Endothelial cell of umbilical vein (primary cell): Measurements from ENCODE around the gene RAB7A. TPM values are rescaled to one million over a fixed set of nuclear protein-coding genes. Genes with fewer than 3 reads are reported as not detected.

Source experiments
- BruUV-seq: library from RNA; stranded (reverse); fragments of 400-500 nt; replicated peaks from 2 replicates; lab custom pipeline; 2021; lab: Mats Ljungman, UMichigan
- CTCF ChIA-PET: fragments of 300-600, 350-600 bp; sonication (Branson Sonifier 250); formaldehyde crosslinking; loops from one replicate; lab custom pipeline; 2021; ENCODE audit warnings: antibody characterized with exemption, inconsistent platforms; lab: Charles Lee
- POLR2A ChIA-PET: fragments of 300-600, 350-600 bp; sonication (Branson Sonifier 250); formaldehyde crosslinking; loops from one replicate; lab custom pipeline; 2021; ENCODE audit warnings: antibody characterized with exemption, inconsistent platforms; lab: Charles Lee
- DNase-seq: peaks from one replicate; pipeline ENCODE4 v3.0.0-alpha.2; 2011; ENCODE audit warnings: low read depth, low spot score
- FAIRE-seq: peaks from 2 replicates; lab custom pipeline; 2011; peaks lifted over from hg19 to GRCh38; lab: Jason Lieb, UNC
- H2AFZ ChIP-seq: 2 replicates; pipeline ENCODE4 v1.6.0; 2012; ENCODE audit warnings: low read depth, low read length, control low read depth, inconsistent platforms
- H3K27ac ChIP-seq: 2 replicates; pipeline ENCODE4 v1.5.1; 2011; ENCODE audit warnings: low read depth, mild to moderate bottlenecking, control low read depth, low read length, moderate library complexity; ENCODE audit not compliant: insufficient read depth
- H3K27me3 ChIP-seq, 2 experiments: 2 replicates each; pipeline versions ENCODE4 v1.6.0 to v1.6.1; 2011; ENCODE audit warnings: low read length in 2 of 2, mixed read lengths in 1 of 2; ENCODE audit not compliant: control insufficient read depth in 2 of 2, insufficient read depth in 2 of 2
- H3K36me3 ChIP-seq, 2 experiments: 2 replicates in 1 of 2; 3 replicates in 1 of 2; pipeline ENCODE4 v1.5.1; 2011; ENCODE audit warnings: low read length in 2 of 2, mild to moderate bottlenecking in 1 of 2, moderate library complexity in 1 of 2; ENCODE audit not compliant: control insufficient read depth in 2 of 2, insufficient read depth in 2 of 2; ENCODE audit errors: extremely low read depth in 1 of 2
- H3K4me1 ChIP-seq: 3 replicates; pipeline ENCODE4 v1.5.1; 2011; ENCODE audit warnings: mild to moderate bottlenecking, low read length; ENCODE audit not compliant: control insufficient read depth, insufficient read depth; ENCODE audit errors: extremely low read depth
- H3K4me2 ChIP-seq: 2 replicates; pipeline ENCODE4 v1.6.1; 2011; ENCODE audit warnings: low read length, control low read depth, mixed read lengths; ENCODE audit not compliant: insufficient read depth
- H3K4me3 ChIP-seq, 3 experiments: fragments of 200-600 bp in 1 of 3; sonication (generic), shearing (Covaris generic) in 1 of 3; replicated peaks in 1 of 3; 2 replicates each; pipeline ENCODE4 v1.5.1; 2011 to 2016; ENCODE audit warnings: control low read depth in 3 of 3, low read length in 3 of 3, mild to moderate bottlenecking in 2 of 3, inconsistent platforms in 1 of 3, low read depth in 1 of 3, moderate library complexity in 1 of 3; ENCODE audit not compliant: insufficient read depth in 1 of 3
- H3K79me2 ChIP-seq: 2 replicates; pipeline ENCODE4 v1.6.0; 2012; ENCODE audit warnings: low read length, inconsistent platforms; ENCODE audit not compliant: control insufficient read depth, insufficient read depth
- H3K9ac ChIP-seq: replicated peaks from 2 replicates; pipeline ENCODE3; 2011; ENCODE audit warnings: low read length, control low read depth; ENCODE audit not compliant: insufficient read depth; ENCODE audit errors: extremely low read depth
- H3K9me1 ChIP-seq: replicated peaks from 3 replicates; pipeline ENCODE4 v1.6.0; 2011; ENCODE audit warnings: mild to moderate bottlenecking, low read length; ENCODE audit not compliant: control insufficient read depth, insufficient read depth; ENCODE audit errors: extremely low read depth
- H3K9me3 ChIP-seq: replicated peaks from 2 replicates; pipeline ENCODE4 v1.5.1; 2012; ENCODE audit warnings: low read length, inconsistent platforms; ENCODE audit not compliant: control insufficient read depth, insufficient read depth
- H4K20me1 ChIP-seq: replicated peaks from 2 replicates; pipeline ENCODE3; 2011; ENCODE audit warnings: mild to moderate bottlenecking, low read length; ENCODE audit not compliant: control insufficient read depth, insufficient read depth; ENCODE audit errors: extremely low read depth
- EZH2 ChIP-seq: IDR thresholded peaks from 2 replicates; pipeline ENCODE4 v1.6.1; 2012; ENCODE audit warnings: borderline replicate concordance, low read depth, mild to moderate bottlenecking, moderate library complexity, low read length, inconsistent platforms; ENCODE audit not compliant: severe bottlenecking
- FOS ChIP-seq: IDR thresholded peaks from 2 replicates; pipeline ENCODE4 v1.6.1; 2011; ENCODE audit warnings: mild to moderate bottlenecking, low read length, moderate library complexity, borderline replicate concordance; ENCODE audit not compliant: insufficient read depth
- GATA2 ChIP-seq: IDR thresholded peaks from 2 replicates; pipeline ENCODE4 v1.7.0; 2011; ENCODE audit warnings: low read depth, mild to moderate bottlenecking, moderate library complexity, mixed read lengths, low read length; ENCODE audit not compliant: insufficient read length, insufficient read depth
- MYC ChIP-seq: IDR thresholded peaks from one replicate; pipeline ENCODE4 v1.6.1; 2011; ENCODE audit warnings: mild to moderate bottlenecking, low read depth, low read length
- POLR2A ChIP-seq: IDR thresholded peaks from 2 replicates; pipeline ENCODE4 v1.6.1; 2012; ENCODE audit warnings: low read depth, mild to moderate bottlenecking, control low read depth, low read length
- POLR2AphosphoS5 ChIP-seq: IDR thresholded peaks from 2 replicates; pipeline ENCODE4 v1.6.1; 2012; ENCODE audit warnings: low read depth, mild to moderate bottlenecking, control low read depth, low read length, moderate library complexity; ENCODE audit not compliant: insufficient read depth
- dilution Hi-C: fragments of 300-500 bp; cut with MboI; formaldehyde crosslinking; loops from one replicate; pipeline ENCODE4 v1.15.0; 2019; ENCODE audit warnings: low sequenced_read_pairs; ENCODE audit not compliant: extremely low pct_ligation_motif_present
- intact Hi-C: fragments of 100-400 bp; cut with micrococcal nuclease; formaldehyde crosslinking; loops from one replicate; pipeline ENCODE4 v1.10.0; 2022
- polyA plus RNA-seq, 4 experiments: library from polyadenylated mRNA; depleted of rRNA in 3 of 4; stranded (reverse) in 3 of 4; unstranded in 1 of 4; fragments of >200 nt; gene quantifications; 2 replicates each; pipeline versions ENCODE4 v1.2.1 to v1.2.3, GENCODE V29; 2011 to 2012; ENCODE audit warnings: missing spikeins in 1 of 4
- total RNA-seq: library from RNA; stranded (reverse); gene quantifications from 2 replicates; pipeline ENCODE4 v1.2.3, GENCODE V29; 2021
- TF ChIP-seq, protein P1 (sequence below): IDR thresholded peaks from 2 replicates; pipeline ENCODE4 v1.6.1; 2011; ENCODE audit not compliant: insufficient read depth, insufficient read length
- TF ChIP-seq, protein P2 (sequence below), 2 donors: IDR thresholded peaks; 1 replicate in 1 of 2; 2 replicates in 1 of 2; pipeline ENCODE4 v1.5.1; 2011; ENCODE audit warnings: low read length in 2 of 2, mild to moderate bottlenecking in 2 of 2, moderate library complexity in 2 of 2, control low read depth in 1 of 2, inconsistent platforms in 1 of 2, low read depth in 1 of 2; ENCODE audit not compliant: insufficient read depth in 1 of 2; ENCODE audit errors: extremely low read depth in 1 of 2

Gene RAB7A
- total and polyA plus RNA-seq, 2 donors (not counting 3 experiments of a cell fraction or from before 2014, with no cell fraction given): 243 to 262 TPM

DNA sequence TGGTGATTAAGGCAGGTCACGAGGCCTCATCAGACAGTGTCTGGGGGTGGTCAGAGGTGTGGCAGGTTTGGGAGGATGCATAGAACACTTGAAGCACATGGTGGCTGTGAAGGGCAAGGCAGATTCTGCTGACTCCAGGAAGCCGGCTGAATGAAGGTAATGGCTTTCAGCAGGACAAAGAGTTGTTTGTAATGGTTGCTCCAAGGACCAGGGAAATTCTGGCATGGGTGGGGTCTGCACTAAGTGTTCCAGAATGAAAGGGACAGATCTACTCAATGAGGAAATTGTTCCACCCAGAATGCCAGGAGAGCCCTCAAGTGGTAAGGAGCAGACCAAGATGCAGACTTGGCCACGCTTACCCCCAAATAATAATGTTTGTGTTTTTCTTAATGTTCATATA lies 82.7 kb downstream of the RAB7A start:
- no peaks in the 10 kb centered on the region for H3K9me1 ChIP-seq
- TF ChIP-seq, protein P1, sequence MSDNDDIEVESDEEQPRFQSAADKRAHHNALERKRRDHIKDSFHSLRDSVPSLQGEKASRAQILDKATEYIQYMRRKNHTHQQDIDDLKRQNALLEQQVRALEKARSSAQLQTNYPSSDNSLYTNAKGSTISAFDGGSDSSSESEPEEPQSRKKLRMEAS: no peak
- no peak for TF ChIP-seq EZH2
- TF ChIP-seq, protein P2, sequence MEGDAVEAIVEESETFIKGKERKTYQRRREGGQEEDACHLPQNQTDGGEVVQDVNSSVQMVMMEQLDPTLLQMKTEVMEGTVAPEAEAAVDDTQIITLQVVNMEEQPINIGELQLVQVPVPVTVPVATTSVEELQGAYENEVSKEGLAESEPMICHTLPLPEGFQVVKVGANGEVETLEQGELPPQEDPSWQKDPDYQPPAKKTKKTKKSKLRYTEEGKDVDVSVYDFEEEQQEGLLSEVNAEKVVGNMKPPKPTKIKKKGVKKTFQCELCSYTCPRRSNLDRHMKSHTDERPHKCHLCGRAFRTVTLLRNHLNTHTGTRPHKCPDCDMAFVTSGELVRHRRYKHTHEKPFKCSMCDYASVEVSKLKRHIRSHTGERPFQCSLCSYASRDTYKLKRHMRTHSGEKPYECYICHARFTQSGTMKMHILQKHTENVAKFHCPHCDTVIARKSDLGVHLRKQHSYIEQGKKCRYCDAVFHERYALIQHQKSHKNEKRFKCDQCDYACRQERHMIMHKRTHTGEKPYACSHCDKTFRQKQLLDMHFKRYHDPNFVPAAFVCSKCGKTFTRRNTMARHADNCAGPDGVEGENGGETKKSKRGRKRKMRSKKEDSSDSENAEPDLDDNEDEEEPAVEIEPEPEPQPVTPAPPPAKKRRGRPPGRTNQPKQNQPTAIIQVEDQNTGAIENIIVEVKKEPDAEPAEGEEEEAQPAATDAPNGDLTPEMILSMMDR (IDR thresholded peaks at IDR 0.05; ENCODE audit: extremely low read depth in 1 of 2, insufficient read depth in 1 of 2, low read depth in 1 of 2, low read length in 2 of 2): no peak
- TF ChIP-seq POLR2A: no peak
- TF ChIP-seq MYC: no peak
- no peak for TF ChIP-seq GATA2
- TF ChIP-seq POLR2AphosphoS5: no peak
- no peak for TF ChIP-seq FOS
- FAIRE-seq: no peak
- CTCF ChIA-PET: interaction anchor here (1.9 to 2.2 kb wide), 2 partner anchors 14 to 128 kb away, joined by 7 to 8 read pairs; no protein-coding TSS in a partner anchor
- intact Hi-C loops (no loop called here), dilution Hi-C loops (no loop called here)
- POLR2A ChIA-PET: no interaction called here
- H3K4me1 ChIP-seq: peaks cover 40% of the 10 kb centered on the region
- DNase-seq: no peak
- H3K79me2 ChIP-seq: peaks cover 16% of the 10 kb centered on the region
- H3K27me3 ChIP-seq: no peaks in the 10 kb centered on the region
- H3K27ac ChIP-seq: no peak overlapping the region
- no peak overlapping the region for H3K4me2 ChIP-seq
- H2AFZ ChIP-seq: no peak overlapping the region
- H3K9me3 ChIP-seq: no peaks in the 10 kb centered on the region
- no TSS peak for BruUV-seq
- H3K36me3 ChIP-seq: peaks cover 11 to 36% of the 10 kb centered on the region in 2 experiments
- no peak overlapping the region for H3K9ac ChIP-seq
- H4K20me1 ChIP-seq: no peaks in the 10 kb centered on the region
- no peak overlapping the region for H3K4me3 ChIP-seq
